Erythroblast (primary cell): ENCODE measurements around the gene ZPLD1.

Experiments
- GATA1 ChIP-seq: IDR thresholded peaks from 2 replicates; pipeline ENCODE4 v1.6.1; 2011; ENCODE audit warnings: low read depth, mild to moderate bottlenecking, control low read depth, low read length, moderate library complexity
- POLR2A ChIP-seq: IDR thresholded peaks from 2 replicates; pipeline ENCODE4 v1.6.1; 2011; ENCODE audit warnings: mild to moderate bottlenecking, low read length

DNA sequence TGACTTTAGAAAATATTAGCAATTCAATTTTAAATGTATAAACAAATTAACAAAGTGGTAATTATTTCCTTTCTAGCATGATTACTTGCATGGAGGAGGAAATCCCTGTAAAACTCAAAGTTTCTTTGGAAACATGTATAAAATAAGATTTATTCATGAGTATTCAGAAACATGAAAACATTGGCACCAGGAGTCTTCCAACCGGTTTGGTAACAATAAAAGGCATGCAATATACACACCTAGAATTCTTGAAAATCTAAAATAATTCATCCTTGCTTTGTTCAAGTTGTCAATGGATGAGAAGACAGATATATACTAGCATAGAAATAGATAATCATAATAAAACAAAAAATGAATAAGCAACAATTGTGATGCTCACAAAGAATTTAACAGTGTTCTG lies 76.4 kb downstream of the ZPLD1 start:
- TF ChIP-seq POLR2A = no peak
- no peak for TF ChIP-seq GATA1
